HCT116 (cell line): ENCODE measurements around the gene CH25H. TPM values are rescaled to one million over a fixed set of nuclear protein-coding genes. Genes with fewer than 3 reads are reported as not detected.

Experiments
- ATAC-seq: fragments of 200-7000 bp; cut with Tn5 transposase; 2 replicates; pipeline ENCODE4 v1.9.1; 2020; ENCODE audit warnings: mild to moderate bottlenecking, moderate library complexity
- BruUV-seq: library from RNA; stranded (reverse); fragments of 400-500 nt; replicated peaks from 2 replicates; lab custom pipeline; 2021; lab: Mats Ljungman, UMichigan
- CTCF ChIA-PET: fragments of 300-600 bp; sonication (Branson Sonifier 250); formaldehyde crosslinking; loops from one replicate; lab custom pipeline; 2021; ENCODE audit warnings: antibody characterized with exemption; lab: Charles Lee
- POLR2A ChIA-PET: fragments of 300-600, 350-600 bp; sonication (Branson Sonifier 250); formaldehyde crosslinking; loops from one replicate; lab custom pipeline; 2021; ENCODE audit warnings: antibody characterized with exemption; lab: Charles Lee
- RAD21 ChIA-PET, 2 experiments: fragments of 300-600 bp; sonication (Branson Sonifier 250); formaldehyde crosslinking; loops; one replicate each; lab custom pipeline; 2023; ENCODE audit warnings: low total read pairs in 2 of 2; ENCODE audit not compliant: uncharacterized antibody in 2 of 2, unreplicated experiment in 2 of 2, low non-redundant PET in 1 of 2; lab: Charles Lee
- DNase-seq: peaks from one replicate; pipeline ENCODE4 v3.0.0-alpha.2; 2010; ENCODE audit warnings: low read depth, low spot score
- H2AFZ ChIP-seq: fragments of 200-600 bp; shearing (Covaris generic), sonication (generic); 2 replicates; pipeline ENCODE4 v1.6.1; 2017; ENCODE audit warnings: low read depth, mixed run types, mixed read lengths, antibody characterized with exemption, low read length; ENCODE audit not compliant: poor library complexity, severe bottlenecking
- H3K27ac ChIP-seq: 2 replicates; pipeline ENCODE4 v1.5.1; 2012; ENCODE audit warnings: low read depth, low read length
- H3K27me3 ChIP-seq: fragments of 200-600 bp; sonication (generic); 2 replicates; pipeline ENCODE4 v1.6.1; 2016; ENCODE audit warnings: mixed run types, low read length, mixed read lengths; ENCODE audit not compliant: insufficient read depth
- H3K36me3 ChIP-seq, 2 experiments: fragments of 200-500 bp in 1 of 2; fragments of 200-600 bp in 1 of 2; sonication (Bioruptor generic) in 1 of 2; sonication (generic) in 1 of 2; 2 replicates each; pipeline versions ENCODE4 v1.5.1 to v1.6.1; 2014 to 2016; ENCODE audit warnings: low read length in 2 of 2, inconsistent platforms in 1 of 2, mixed read lengths in 1 of 2, mixed run types in 1 of 2; ENCODE audit not compliant: insufficient read depth in 2 of 2, control insufficient read depth in 1 of 2
- H3K4me1 ChIP-seq, 2 experiments: fragments of 200-600 bp in 1 of 2; sonication (generic) in 1 of 2; 2 replicates each; pipeline versions ENCODE4 v1.5.1 to v1.6.1; 2012 to 2017; ENCODE audit warnings: low read length in 2 of 2, inconsistent platforms in 1 of 2, mild to moderate bottlenecking in 1 of 2, mixed read lengths in 1 of 2, mixed run types in 1 of 2, moderate library complexity in 1 of 2; ENCODE audit not compliant: insufficient read depth in 2 of 2, control insufficient read depth in 1 of 2
- H3K4me2 ChIP-seq: fragments of 200-600 bp; sonication (generic); 2 replicates; pipeline ENCODE4 v1.6.1; 2017; ENCODE audit warnings: mixed run types, low read length, mixed read lengths
- H3K4me3 ChIP-seq, 2 experiments: fragments of 200-600 bp in 1 of 2; sonication (generic) in 1 of 2; replicated peaks in 1 of 2; 2 replicates each; pipeline ENCODE4 v1.5.1; 2011 to 2016; ENCODE audit warnings: low read length in 2 of 2, control low read depth in 1 of 2, low read depth in 1 of 2, mild to moderate bottlenecking in 1 of 2, mixed read lengths in 1 of 2, mixed run types in 1 of 2
- H3K79me2 ChIP-seq: fragments of 200-600 bp; sonication (generic); 2 replicates; pipeline ENCODE4 v1.6.1; 2017; ENCODE audit warnings: mild to moderate bottlenecking, mixed run types, low read length, moderate library complexity, mixed read lengths; ENCODE audit not compliant: insufficient read depth
- H3K9ac ChIP-seq: fragments of 200-600 bp; sonication (generic); 2 replicates; pipeline ENCODE4 v1.6.1; 2016; ENCODE audit warnings: low read length, mixed read lengths
- H3K9me2 ChIP-seq: fragments of 200-600 bp; sonication (generic), shearing (Covaris generic); 2 replicates; pipeline ENCODE4 v1.6.1; 2017; ENCODE audit warnings: mixed run types, mild to moderate bottlenecking, moderate library complexity; ENCODE audit not compliant: insufficient read depth
- H3K9me3 ChIP-seq, 2 experiments: fragments of 200-500 bp in 1 of 2; fragments of 200-600 bp in 1 of 2; sonication (Bioruptor generic) in 1 of 2; sonication (generic) in 1 of 2; 2 replicates each; pipeline ENCODE4 v1.6.1; 2014 to 2017; ENCODE audit warnings: low read length in 2 of 2, mixed read lengths in 2 of 2, inconsistent platforms in 1 of 2, low read depth in 1 of 2, mild to moderate bottlenecking in 1 of 2, mixed run types in 1 of 2, moderate library complexity in 1 of 2; ENCODE audit not compliant: control insufficient read depth in 1 of 2, insufficient read depth in 1 of 2
- H4K20me1 ChIP-seq: fragments of 200-600 bp; sonication (generic), shearing (Covaris generic); 2 replicates; pipeline ENCODE4 v1.6.1; 2017; ENCODE audit warnings: mixed run types, mild to moderate bottlenecking, moderate library complexity; ENCODE audit not compliant: insufficient read depth
- CEBPB ChIP-seq: IDR thresholded peaks from 2 replicates; pipeline ENCODE4 v1.6.1; 2012; ENCODE audit warnings: low read depth
- CTCF ChIP-seq, 3 experiments: fragments of 200-600 bp in 1 of 3; sonication (generic) in 1 of 3; IDR thresholded peaks in 2 of 3; conservative IDR thresholded peaks in 1 of 3; 2 replicates each; pipeline ENCODE4 v1.5.1; 2012 to 2017; ENCODE audit warnings: low read depth in 2 of 3, low read length in 2 of 3, antibody characterized with exemption in 1 of 3, borderline replicate concordance in 1 of 3, control low read depth in 1 of 3, mild to moderate bottlenecking in 1 of 3, mixed read lengths in 1 of 3, mixed run types in 1 of 3, moderate library complexity in 1 of 3; ENCODE audit not compliant: insufficient read depth in 1 of 3
- MAX ChIP-seq: IDR thresholded peaks from 2 replicates; pipeline ENCODE4 v1.6.1; 2012
- POLR2A ChIP-seq: IDR thresholded peaks from 2 replicates; pipeline ENCODE4 v1.7.0; 2011; ENCODE audit warnings: borderline replicate concordance; ENCODE audit not compliant: insufficient read depth, insufficient read length; ENCODE audit errors: extremely low read depth
- POLR2AphosphoS5 ChIP-seq: IDR thresholded peaks from 2 replicates; pipeline ENCODE4 v1.6.1; 2011; ENCODE audit warnings: mild to moderate bottlenecking, low read depth, low read length, moderate library complexity
- RAD21 ChIP-seq: IDR thresholded peaks from 2 replicates; pipeline ENCODE4 v1.6.1; 2012; ENCODE audit warnings: low read depth, mild to moderate bottlenecking
- SRF ChIP-seq: IDR thresholded peaks from 2 replicates; pipeline ENCODE4 v1.6.1; 2012; ENCODE audit warnings: low read depth
- ZFX ChIP-seq: fragments of 450-650 bp; IDR thresholded peaks from 2 replicates; pipeline ENCODE4 v1.6.1; 2017
- intact Hi-C: fragments of 100-400 bp; cut with micrococcal nuclease; formaldehyde crosslinking; loops from 2 replicates; pipeline ENCODE4 v1.10.0; 2022
- total RNA-seq: library from RNA; stranded (reverse); gene quantifications from one replicate; pipeline ENCODE4 v1.2.1, GENCODE V29; 2021; ENCODE audit not compliant: unreplicated experiment

Gene CH25H
- total RNA-seq, 1 experiment from 2014 or later, result not detected

DNA sequence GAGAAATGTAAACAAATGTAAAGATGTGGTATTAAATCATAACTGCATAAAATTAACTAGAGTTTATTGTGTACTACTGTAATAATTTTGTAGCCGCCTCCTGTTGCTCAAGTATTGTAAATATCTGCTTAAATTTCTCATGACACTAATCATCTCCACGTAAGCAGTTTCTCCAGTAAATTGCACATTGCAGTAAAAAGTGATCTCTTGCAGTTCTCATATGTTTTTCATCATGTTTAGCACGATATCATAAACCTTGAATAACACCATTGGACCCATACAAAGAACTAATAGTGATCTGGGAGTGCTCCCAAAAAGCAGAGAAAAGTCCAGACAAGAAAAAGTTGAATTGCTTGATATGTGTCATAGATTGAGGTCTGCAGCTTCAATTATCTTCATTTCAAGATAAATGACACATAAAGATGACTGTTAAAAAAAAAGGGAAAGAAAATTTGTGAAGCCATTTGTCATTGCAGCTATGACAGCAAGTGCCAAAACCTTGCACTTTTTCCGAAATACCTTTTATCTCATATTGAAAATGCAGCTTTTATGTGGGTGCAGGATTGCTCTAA lies 29.2 kb upstream of the CH25H start:
- Histone ChIP-seq H3K9me2 (no peaks in the 10 kb centered on the region), H2AFZ (no peak overlapping the region), H4K20me1 (no peaks in the 10 kb centered on the region), H3K36me3 (no peaks in the 10 kb centered on the region), H3K4me1 (no peaks in the 10 kb centered on the region), H3K9ac (no peak overlapping the region), H3K27ac (no peak overlapping the region), H3K4me2 (no peak overlapping the region), H3K27me3 (no peaks in the 10 kb centered on the region), H3K4me3 (no peak overlapping the region), H3K79me2 (no peaks in the 10 kb centered on the region), H3K9me3 (no peaks in the 10 kb centered on the region)
- ChIA-PET RAD21 (no interaction called here), POLR2A (no interaction called here), CTCF (interaction anchor here (0.6 kb wide), 1 partner anchor 11 kb away, joined by 3 read pairs; no protein-coding TSS in a partner anchor)
- BruUV-seq, result no TSS peak
- TF ChIP-seq POLR2AphosphoS5, result no peak
- no peak for TF ChIP-seq CTCF (IDR thresholded peaks at IDR 0.05 in 2 of 3, conservative IDR thresholded peaks at IDR 0.05 in 1 of 3; ENCODE audit: borderline replicate concordance in 1 of 3, insufficient read depth in 1 of 3, low read depth in 2 of 3, low read length in 2 of 3)
- no peak for TF ChIP-seq SRF
- no peak for TF ChIP-seq MAX
- TF ChIP-seq RAD21, result no peak
- no peak for TF ChIP-seq POLR2A
- no peak for TF ChIP-seq CEBPB
- no peak for TF ChIP-seq ZFX
- ATAC-seq (no peak), DNase-seq (no peak)
- intact Hi-C loops, result no loop called here
